Testis (tissue), 3 donors: ENCODE measurements around the gene SON. TPM values are rescaled to one million over a fixed set of nuclear protein-coding genes. Genes with fewer than 3 reads are reported as not detected.
"Not testable (repeated sequence)": the region's sequence is repeated elsewhere in the genome, so short reads cannot be mapped to it uniquely, and the experiment has no call there.

Experiments
- DNase-seq: peaks from one replicate; pipeline ENCODE4 v3.0.0-alpha.2; 2019
- H3K27ac ChIP-seq, 2 donors: fragments of 200-600 bp; sonication (generic); one replicate each; pipeline ENCODE4 v1.5.1; 2019
- H3K27me3 ChIP-seq: fragments of 200-600 bp; sonication (generic); one replicate; pipeline ENCODE4 v1.5.1; 2019
- H3K36me3 ChIP-seq: fragments of 200-600 bp; sonication (generic); one replicate; pipeline ENCODE4 v1.5.1; 2017; ENCODE audit warnings: low read depth; ENCODE audit errors: missing control alignments
- H3K4me1 ChIP-seq: fragments of 200-600 bp; sonication (generic); one replicate; pipeline ENCODE4 v1.5.1; 2019
- H3K4me3 ChIP-seq, 2 donors: fragments of 200-600 bp; sonication (generic); one replicate each; pipeline ENCODE4 v1.5.1; 2017 to 2019
- H3K9me3 ChIP-seq: fragments of 200-600 bp; sonication (generic); one replicate; pipeline ENCODE4 v1.5.1; 2017
- CTCF ChIP-seq, 3 experiments: fragments of 450-650 bp in 2 of 3; fragments of 200-600 bp in 1 of 3; sonication (generic) in 1 of 3; IDR thresholded peaks; one replicate each; pipeline ENCODE4 v1.5.1; 2016 to 2019; ENCODE audit warnings: antibody characterized with exemption in 3 of 3, mild to moderate bottlenecking in 2 of 3, moderate library complexity in 1 of 3
- POLR2A ChIP-seq: fragments of 450-650 bp; IDR thresholded peaks from one replicate; pipeline ENCODE4 v1.6.1; 2017; ENCODE audit warnings: antibody characterized with exemption, mild to moderate bottlenecking, moderate library complexity
- WGBS, 2 donors: methylation state at CpG; one replicate each; pipeline ENCODE4 v1.1.5; 2018; 5-methylcytosine and 5-hydroxymethylcytosine counted together
- intact Hi-C: fragments of 100-400 bp; cut with DNase I; formaldehyde crosslinking; loops from one replicate; pipeline ENCODE4 v1.15.1; 2023; ENCODE audit warnings: low total_unique reads
- polyA plus RNA-seq: library from polyadenylated mRNA; stranded (reverse); fragments of 350-450 nt; fragmentation: Illumina TruSeq; extraction: RNeasy Lipid Tissue Mini Kit (QIAGEN cat#74804); gene quantifications from one replicate; pipeline ENCODE4 v1.2.3, GENCODE V29; 2014; ENCODE audit warnings: low read depth, low replicate concordance; ENCODE audit not compliant: insufficient read depth
- total RNA-seq, 2 donors: library from RNA; depleted of rRNA; stranded (reverse); fragments of >200 nt; gene quantifications; one replicate each; pipeline ENCODE4 v1.2.3, GENCODE V29; 2016

The SON gene
- total and polyA plus RNA-seq, 3 donors from 2014 or later, result 186 to 377 (median 310) TPM

- TF ChIP-seq CTCF (IDR thresholded peaks at IDR 0.05), result no peak
- no peak for TF ChIP-seq POLR2A
- Histone ChIP-seq H3K27me3 (no peaks in the 10 kb centered on the region), H3K27ac (no peak overlapping the region), H3K9me3 (no peaks in the 10 kb centered on the region), H3K4me1 (no peaks in the 10 kb centered on the region), H3K4me3 (no peak overlapping the region), H3K36me3 (no peaks in the 10 kb centered on the region)
- DNase-seq, result no peak
- intact Hi-C loops, result no loop called here
- 92 to 93% methylated on average over 8 of the region's 8 CpGs for WGBS, 2 donors
These were observed 37.0 kb upstream of the SON start for GRCh38 chr21:33505833-33506232.

- H3K27me3 ChIP-seq, DNase-seq, H3K27ac ChIP-seq, H3K4me1 ChIP-seq, H3K36me3 ChIP-seq, intact Hi-C loops, H3K4me3 ChIP-seq, H3K9me3 ChIP-seq: not testable (repeated sequence)
- WGBS, 2 donors, result 91 to 100% methylated on average over 1 of the region's 1 CpG
These were observed 35.8 kb upstream of the SON start for GRCh38 chr21:33507003-33507402.

GRCh38 chr21:33510826-33511225 lies 32.0 kb upstream of the SON start:
- no peaks in the 10 kb centered on the region for H3K27me3 ChIP-seq
- WGBS, 2 donors, result 88 to 90% methylated on average over 8 of the region's 8 CpGs
- intact Hi-C loops, result no loop called here
- H3K4me1 ChIP-seq, result no peaks in the 10 kb centered on the region
- no peak overlapping the region for H3K27ac ChIP-seq
- no peak for TF ChIP-seq CTCF (IDR thresholded peaks at IDR 0.05)
- no peak for TF ChIP-seq POLR2A
- no peak overlapping the region for H3K4me3 ChIP-seq
- DNase-seq, result no peak
- H3K9me3 ChIP-seq, result no peaks in the 10 kb centered on the region
- no peaks in the 10 kb centered on the region for H3K36me3 ChIP-seq

GRCh38 chr21:33511639-33512038 lies 31.2 kb upstream of the SON start:
- TF ChIP-seq CTCF (IDR thresholded peaks at IDR 0.05) (no peak), POLR2A (no peak)
- Histone ChIP-seq H3K4me3 (no peak overlapping the region), H3K27me3 (no peaks in the 10 kb centered on the region), H3K36me3 (no peaks in the 10 kb centered on the region), H3K9me3 (no peaks in the 10 kb centered on the region), H3K27ac (no peak overlapping the region), H3K4me1 (no peaks in the 10 kb centered on the region)
- WGBS, 2 donors, result 83 to 96% methylated on average over 4 of the region's 4 CpGs
- DNase-seq, result no peak
- intact Hi-C loops, result no loop called here

- no peak for DNase-seq
- Histone ChIP-seq H3K27ac (no peak overlapping the region), H3K27me3 (no peaks in the 10 kb centered on the region), H3K36me3 (no peaks in the 10 kb centered on the region), H3K4me1 (no peaks in the 10 kb centered on the region), H3K4me3 (no peak overlapping the region), H3K9me3 (no peaks in the 10 kb centered on the region)
- TF ChIP-seq CTCF (IDR thresholded peaks at IDR 0.05) (no peak), POLR2A (no peak)
- 88 to 94% methylated on average over 3 of the region's 3 CpGs for WGBS, 2 donors
- intact Hi-C loops, result no loop called here
These were observed 30.4 kb upstream of the SON start for GRCh38 chr21:33512481-33512880.
